K562 (cell line): ENCODE data around the gene LY6G5B. TPM values are rescaled to one million over a fixed set of nuclear protein-coding genes. Genes with fewer than 3 reads are reported as not detected.

ENCODE experiments used
- ATAC-seq: fragments of 200-7000 bp; cut with Tn5 transposase; 3 replicates; pipeline ENCODE4 v1.9.1; 2020; ENCODE audit warnings: moderate library complexity
- BruUV-seq: library from RNA; stranded (reverse); fragments of 400-500 nt; replicated peaks from 2 replicates; lab custom pipeline; 2021; lab: Mats Ljungman, UMichigan
- CTCF ChIA-PET: fragments of 300-600 bp; formaldehyde crosslinking; extraction: SDS; loops from one replicate; lab custom pipeline; 2021; ENCODE audit warnings: low intra/inter-chr PET ratio; lab: Yijun Ruan, JAX
- POLR2A ChIA-PET: fragments of 300-600, 350-650 bp; sonication (Branson Sonifier 250); formaldehyde crosslinking; extraction: SDS; loops from one replicate; lab custom pipeline; 2021; ENCODE audit warnings: antibody characterized with exemption, inconsistent platforms; lab: Yijun Ruan, JAX
- DNase-seq, 4 experiments: peaks; one replicate each; pipeline versions ENCODE4 v3.0.0 to v3.0.0-alpha.2; 2011 to 2018; ENCODE audit warnings: low spot score in 3 of 4, mixed read lengths in 3 of 4; ENCODE audit errors: extremely low read depth in 1 of 4
- FAIRE-seq: peaks from 2 replicates; lab custom pipeline; 2011; peaks lifted over from hg19 to GRCh38; lab: Jason Lieb, UNC
- H2AFZ ChIP-seq: 2 replicates; pipeline ENCODE4 v1.6.0; 2011; ENCODE audit warnings: low read depth, low read length, control low read depth, inconsistent platforms
- H3K27ac ChIP-seq: fragments of 200-600 bp; 3 replicates; pipeline ENCODE4 v1.8.0; 2011; ENCODE audit warnings: low read depth, mild to moderate bottlenecking, control low read depth, inconsistent platforms, low read length, moderate library complexity, mixed read lengths; ENCODE audit errors: extremely low read depth
- H3K27me3 ChIP-seq, 2 experiments: fragments of 300-600 bp in 1 of 2; 2 replicates in 1 of 2; 3 replicates in 1 of 2; pipeline versions ENCODE4 v1.6.0 to v1.8.0; 2011; ENCODE audit warnings: inconsistent platforms in 2 of 2, low read length in 2 of 2, mild to moderate bottlenecking in 1 of 2, mixed read lengths in 1 of 2, moderate library complexity in 1 of 2; ENCODE audit not compliant: control insufficient read depth in 2 of 2, insufficient read depth in 2 of 2
- H3K36me3 ChIP-seq: fragments of 300-600 bp; 3 replicates; pipeline ENCODE4 v1.8.0; 2011; ENCODE audit warnings: mild to moderate bottlenecking, low read length, inconsistent platforms; ENCODE audit not compliant: control insufficient read depth, insufficient read depth
- H3K4me1 ChIP-seq, 2 experiments: fragments of 200-600 bp in 1 of 2; replicated peaks in 1 of 2; 2 replicates in 1 of 2; 3 replicates in 1 of 2; pipeline versions ENCODE4 v1.5.1 to v1.8.0; 2011; ENCODE audit warnings: inconsistent platforms in 2 of 2, low read length in 2 of 2, mild to moderate bottlenecking in 1 of 2, mixed read lengths in 1 of 2, moderate library complexity in 1 of 2; ENCODE audit not compliant: control insufficient read depth in 2 of 2, insufficient read depth in 2 of 2
- H3K4me2 ChIP-seq: 2 replicates; pipeline ENCODE4 v1.6.1; 2011; ENCODE audit warnings: low read length, control low read depth, inconsistent platforms, mixed read lengths; ENCODE audit not compliant: insufficient read depth
- H3K4me3 ChIP-seq: fragments of 200-600 bp; sonication (generic), shearing (Covaris generic); 2 replicates; pipeline ENCODE4 v1.5.1; 2016; ENCODE audit warnings: control low read depth, inconsistent platforms
- H3K79me2 ChIP-seq: fragments of 200-600 bp; 3 replicates; pipeline ENCODE4 v1.8.0; 2011; ENCODE audit warnings: low read length, inconsistent platforms; ENCODE audit not compliant: control insufficient read depth, insufficient read depth
- H3K9ac ChIP-seq, 2 experiments: 2 replicates each; pipeline versions ENCODE4 v1.6.0 to v1.6.1; 2011; ENCODE audit warnings: low read depth in 2 of 2, low read length in 2 of 2, control low read depth in 1 of 2, inconsistent platforms in 1 of 2, mild to moderate bottlenecking in 1 of 2, mixed read lengths in 1 of 2; ENCODE audit not compliant: insufficient read depth in 1 of 2
- H3K9me1 ChIP-seq: one replicate; pipeline ENCODE4 v1.6.0; 2011; ENCODE audit warnings: inconsistent platforms, mild to moderate bottlenecking, low read length, moderate library complexity; ENCODE audit not compliant: control insufficient read depth, insufficient read depth
- H3K9me3 ChIP-seq: replicated peaks from 2 replicates; pipeline ENCODE4 v1.5.1; 2011; ENCODE audit warnings: low read depth, low read length, inconsistent platforms; ENCODE audit not compliant: control insufficient read depth, insufficient read depth
- H4K20me1 ChIP-seq: replicated peaks from 2 replicates; pipeline ENCODE4 v1.6.1; 2011; ENCODE audit warnings: low read length, inconsistent platforms, mixed read lengths; ENCODE audit not compliant: control insufficient read depth, insufficient read depth
- BCL6 ChIP-seq: fragments of 250-450 bp; sonication (Bioruptor Pico); IDR thresholded peaks from 2 replicates; pipeline ENCODE4 v1.4.0; 2020
- CBFA2T3 ChIP-seq: fragments of 450-650 bp; IDR thresholded peaks from 2 replicates; pipeline ENCODE4 v1.6.1; 2017
- CHD1 ChIP-seq: fragments of 200-600 bp; sonication (generic); IDR thresholded peaks from one replicate; pipeline ENCODE4 v1.6.1; 2012; ENCODE audit warnings: mild to moderate bottlenecking, moderate library complexity, low read length, inconsistent platforms
- DDX20 ChIP-seq: fragments of 450-650 bp; IDR thresholded peaks from 2 replicates; pipeline ENCODE4 v1.6.1; 2016; ENCODE audit warnings: missing genetic modification characterization, low read depth, mild to moderate bottlenecking, missing compliant biosample characterization, moderate library complexity
- HNRNPLL ChIP-seq: fragments of 200-400 bp; formaldehyde crosslinking; IDR thresholded peaks from 2 replicates; pipeline ENCODE4 v1.6.1; 2017; ENCODE audit warnings: low read length, low read depth, mild to moderate bottlenecking; ENCODE audit not compliant: poor library complexity, severe bottlenecking
- MYC ChIP-seq, 2 experiments: fragments of 250-450 bp in 1 of 2; sonication (Bioruptor Pico) in 1 of 2; IDR thresholded peaks; 2 replicates each; pipeline versions ENCODE4 v1.5.1 to v1.6.1; 2012 to 2021; ENCODE audit warnings: low read depth in 2 of 2, borderline replicate concordance in 1 of 2, improper control_type of control experiment in 1 of 2, low read length in 1 of 2, mild to moderate bottlenecking in 1 of 2, moderate library complexity in 1 of 2
- NCOA2 ChIP-seq, 2 experiments: fragments of 450-650 bp; IDR thresholded peaks; 2 replicates each; pipeline ENCODE4 v1.6.1; 2018; ENCODE audit warnings: mild to moderate bottlenecking in 2 of 2, moderate library complexity in 1 of 2; ENCODE audit not compliant: partially characterized antibody in 2 of 2
- NFIX ChIP-seq: fragments of 250-450 bp; sonication (Bioruptor Pico); IDR thresholded peaks from 2 replicates; pipeline ENCODE4 v1.4.0; 2020; ENCODE audit warnings: low read depth, mild to moderate bottlenecking, moderate library complexity
- PCBP2 ChIP-seq: fragments of 200-400 bp; formaldehyde crosslinking; IDR thresholded peaks from 2 replicates; pipeline ENCODE4 v1.6.1; 2018; ENCODE audit warnings: low read length, low read depth, mild to moderate bottlenecking, moderate library complexity; ENCODE audit not compliant: poor library complexity, severe bottlenecking
- PPARD ChIP-seq: fragments of 250-450 bp; sonication (Bioruptor Pico); IDR thresholded peaks from 2 replicates; pipeline ENCODE4 v1.8.0; 2022; ENCODE audit warnings: inconsistent platforms, mild to moderate bottlenecking, moderate library complexity
- RNF2 ChIP-seq: sonication (generic); IDR thresholded peaks from 2 replicates; pipeline ENCODE4 v1.6.1; 2016
- RUNX1 ChIP-seq: sonication (generic); IDR thresholded peaks from 2 replicates; pipeline ENCODE4 v1.6.1; 2016; ENCODE audit warnings: antibody characterized with exemption, low read depth
- SETDB1 ChIP-seq: IDR thresholded peaks from one replicate; pipeline ENCODE4 v1.6.1; 2012; ENCODE audit warnings: low read length, control low read depth, inconsistent platforms
- XRCC5 ChIP-seq: fragments of 200-400 bp; formaldehyde crosslinking; IDR thresholded peaks from 2 replicates; pipeline ENCODE4 v1.6.1; 2017; ENCODE audit warnings: low read depth, mild to moderate bottlenecking, low read length
- ZKSCAN8 ChIP-seq: fragments of 200-800 bp; sonication (Bioruptor generic); IDR thresholded peaks from 2 replicates; pipeline ENCODE4 v1.6.1; 2016; ENCODE audit warnings: missing genetic modification characterization, missing compliant biosample characterization
- ZNF184 ChIP-seq: sonication (generic); formaldehyde crosslinking; IDR thresholded peaks from 2 replicates; pipeline ENCODE4 v1.5.0; 2020; ENCODE audit warnings: missing genetic modification reagents
- ZNF3 ChIP-seq: fragments of 250-450 bp; sonication (Bioruptor Pico); IDR thresholded peaks from 2 replicates; pipeline ENCODE4 v1.5.0; 2021; ENCODE audit warnings: mild to moderate bottlenecking, moderate library complexity
- WGBS: fragments of 100-300 bp; shearing (Covaris generic); methylation state at CpG from one replicate; pipeline ENCODE4 v1.1.6; 2016; ENCODE audit warnings: low coverage, mixed read lengths; ENCODE audit not compliant: insufficient coverage; ENCODE audit errors: missing lambda C conversion rate; 5-methylcytosine and 5-hydroxymethylcytosine counted together
- in situ Hi-C: fragments of 300-500 bp; cut with MboI; formaldehyde crosslinking; loops from 4 replicates; pipeline ENCODE4 v1.15.0; 2018; ENCODE audit warnings: inconsistent platforms, mixed read lengths
- intact Hi-C: fragments of 100-400 bp; cut with micrococcal nuclease; formaldehyde crosslinking; loops from 2 replicates; pipeline ENCODE4 v1.14.2; 2022
- polyA plus RNA-seq, 8 experiments: library from polyadenylated mRNA; depleted of rRNA in 4 of 8; stranded (reverse) in 5 of 8; unstranded in 3 of 8; fragments of >200 nt; fragmentation: Nextera tagmentation in 2 of 8; fragmentation: Illumina TruSeq in 1 of 8; extraction: Ambion mirVana in 2 of 8; extraction: Trizol in 1 of 8; gene quantifications; 2 replicates each; pipeline versions ENCODE4 v1.2.1 to v1.2.3, GENCODE V29; 2011 to 2014; ENCODE audit warnings: inconsistent platforms in 1 of 8, missing spikeins in 1 of 8
- total RNA-seq, 7 experiments: library from RNA; depleted of rRNA in 6 of 7; stranded (reverse); fragments of >200 nt in 6 of 7; fragmentation: Illumina TruSeq in 2 of 7; extraction: Trizol in 2 of 7; gene quantifications; 2 replicates each; pipeline versions ENCODE4 v1.2.1 to v1.2.3, GENCODE V29; 2011 to 2021; ENCODE audit warnings: low replicate concordance in 1 of 7
- TF ChIP-seq, protein P1 (sequence below): IDR thresholded peaks from 2 replicates; pipeline ENCODE4 v1.6.1; 2011; ENCODE audit warnings: borderline replicate concordance, low read depth, mild to moderate bottlenecking, moderate library complexity, low read length; ENCODE audit not compliant: insufficient read depth, poor library complexity, severe bottlenecking

LY6G5B gene
- total and polyA plus RNA-seq, 9 of the 15 experiments (the other 6 are each of a cell fraction or from before 2014, with no cell fraction given) = 6.0 to 27.0 (median 7.5) TPM

DNA sequence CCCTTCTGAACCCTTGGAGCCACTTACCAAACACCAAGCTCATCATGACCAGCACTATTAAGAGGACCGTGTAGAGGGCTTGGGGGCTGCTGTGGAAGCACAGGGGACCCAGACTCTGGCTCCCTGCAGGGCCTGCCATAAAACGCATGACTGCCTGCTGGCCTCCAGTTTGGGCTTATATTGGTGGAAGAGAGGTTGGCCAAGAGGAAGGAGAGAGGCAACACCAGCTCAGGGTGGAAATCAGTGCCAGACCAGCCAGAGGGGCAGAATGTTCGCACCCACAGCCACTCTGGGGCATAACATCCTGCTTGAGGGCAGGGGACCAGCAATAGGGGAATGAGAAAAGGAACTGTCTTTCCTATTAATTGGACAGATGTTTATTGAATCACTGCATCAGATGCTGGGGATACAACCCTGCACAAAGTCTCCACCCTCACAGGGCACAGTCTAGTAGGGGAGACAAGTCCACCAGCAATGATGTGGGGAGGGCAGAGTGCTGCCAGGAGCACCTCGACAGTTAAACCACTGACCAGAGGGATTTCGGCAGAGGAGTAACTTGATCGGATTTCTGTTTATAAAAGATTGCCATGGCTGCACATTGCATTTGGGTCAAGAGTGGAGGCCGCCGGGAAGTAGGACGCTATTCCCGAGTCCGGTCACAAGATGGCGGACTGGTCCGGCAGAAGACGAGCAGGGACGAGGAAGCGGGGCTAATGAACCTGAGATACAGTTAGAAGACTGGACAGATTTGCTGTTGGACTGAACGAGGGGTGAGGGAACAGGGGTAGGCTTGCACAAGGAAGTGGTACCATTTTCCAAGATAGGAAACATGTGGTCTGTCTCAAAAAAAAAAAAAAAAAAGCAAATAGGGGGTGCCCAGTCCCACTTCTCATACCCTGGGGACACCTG, 10.7 kb downstream of the LY6G5B start, which contains the start of gene LY6G5C (continued):
- TF ChIP-seq, protein P1, sequence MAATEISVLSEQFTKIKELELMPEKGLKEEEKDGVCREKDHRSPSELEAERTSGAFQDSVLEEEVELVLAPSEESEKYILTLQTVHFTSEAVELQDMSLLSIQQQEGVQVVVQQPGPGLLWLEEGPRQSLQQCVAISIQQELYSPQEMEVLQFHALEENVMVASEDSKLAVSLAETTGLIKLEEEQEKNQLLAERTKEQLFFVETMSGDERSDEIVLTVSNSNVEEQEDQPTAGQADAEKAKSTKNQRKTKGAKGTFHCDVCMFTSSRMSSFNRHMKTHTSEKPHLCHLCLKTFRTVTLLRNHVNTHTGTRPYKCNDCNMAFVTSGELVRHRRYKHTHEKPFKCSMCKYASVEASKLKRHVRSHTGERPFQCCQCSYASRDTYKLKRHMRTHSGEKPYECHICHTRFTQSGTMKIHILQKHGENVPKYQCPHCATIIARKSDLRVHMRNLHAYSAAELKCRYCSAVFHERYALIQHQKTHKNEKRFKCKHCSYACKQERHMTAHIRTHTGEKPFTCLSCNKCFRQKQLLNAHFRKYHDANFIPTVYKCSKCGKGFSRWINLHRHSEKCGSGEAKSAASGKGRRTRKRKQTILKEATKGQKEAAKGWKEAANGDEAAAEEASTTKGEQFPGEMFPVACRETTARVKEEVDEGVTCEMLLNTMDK = no peak
- TF ChIP-seq ZNF184 (CRISPR knock-in tag) = no peak
- TF ChIP-seq DDX20 (tag) = no peak
- 0 out of 2 replicates have a peak, but pooled peaks have one; percentile 55 for TF ChIP-seq XRCC5

DNA sequence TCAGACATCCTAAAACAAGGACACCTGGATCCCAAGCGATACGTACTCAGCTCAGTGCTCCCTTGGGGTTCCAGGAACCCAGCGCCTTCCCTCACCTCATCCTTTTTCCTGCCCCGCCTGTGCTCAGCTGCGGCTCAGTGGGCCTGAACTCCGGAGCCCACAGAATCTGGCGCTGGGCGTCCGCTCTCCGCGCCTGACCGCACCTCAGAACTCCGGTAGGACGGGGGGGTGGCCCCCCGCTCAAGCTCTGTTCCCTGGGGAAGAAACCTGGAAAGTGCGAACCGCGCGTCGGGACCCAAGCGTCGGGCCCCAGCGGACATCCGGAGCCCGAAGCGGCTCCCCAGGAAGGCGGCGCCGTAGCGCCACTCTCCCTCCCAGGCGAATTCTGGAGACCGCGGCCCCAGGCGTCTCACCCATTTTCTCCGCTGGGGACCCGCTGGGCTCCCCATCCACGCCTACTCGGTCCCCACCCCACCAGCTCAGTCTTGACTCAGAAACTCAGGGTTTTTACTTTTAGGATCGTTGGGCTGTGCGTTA, 11.4 kb downstream of the LY6G5B start:
- no peak for ATAC-seq
- H2AFZ ChIP-seq = no peak overlapping the region
- no peaks in the 10 kb centered on the region for H4K20me1 ChIP-seq
- no TSS peak for BruUV-seq
- intact Hi-C loops (loop anchor here (2.0 kb wide), 2 partner anchors 134 to 182 kb away; partner anchors contain the start of genes ATP6V1G2, NEU1 and NFKBIL1), in situ Hi-C loops (no loop called here)
- H3K27me3 ChIP-seq = no peaks in the 10 kb centered on the region
- ChIA-PET CTCF (interaction anchor here (0.6 to 3.0 kb wide), 10 partner anchors 37 to 1140 kb away, joined by 3 to 35 read pairs (median 4); partner anchors contain the start of gene NEU1), POLR2A (interaction anchor here (1.4 kb wide), 1 partner anchor 11 kb away, joined by 7 read pairs; no protein-coding TSS in a partner anchor)
- FAIRE-seq = no peak
- peak in 1 of 4 experiments; percentile 62 for DNase-seq
- no peak overlapping the region for H3K27ac ChIP-seq
- H3K4me3 ChIP-seq = no peak overlapping the region
- no peak overlapping the region for H3K9ac ChIP-seq
- no peaks in the 10 kb centered on the region for H3K9me1 ChIP-seq
- H3K4me2 ChIP-seq = no peak overlapping the region
- H3K4me1 ChIP-seq = peaks cover 11 to 25% of the 10 kb centered on the region in 2 experiments
- H3K36me3 ChIP-seq = peaks cover 13% of the 10 kb centered on the region; the same call in 2 of the 3 replicates
- 83% methylated on average over 28 of the region's 40 CpGs for WGBS
- H3K9me3 ChIP-seq = no peaks in the 10 kb centered on the region
- H3K79me2 ChIP-seq = no peaks in the 10 kb centered on the region; the same call in 2 of the 3 replicates
- no peak for TF ChIP-seq CHD1
- no peak for TF ChIP-seq PCBP2
- TF ChIP-seq RNF2 = no peak
- TF ChIP-seq NCOA2 (IDR thresholded peaks at IDR 0.05; ENCODE audit: partially characterized antibody in 2 of 2) = no peak
- no peak for TF ChIP-seq BCL6 (CRISPR knock-in tag)
- no peak for TF ChIP-seq RUNX1
- no peak for TF ChIP-seq CBFA2T3
- TF ChIP-seq NFIX (CRISPR knock-in tag) = no peak
- TF ChIP-seq SETDB1 = no peak
- TF ChIP-seq HNRNPLL = no peak
- TF ChIP-seq ZNF3 (CRISPR knock-in tag) = no peak
- TF ChIP-seq MYC (IDR thresholded peaks at IDR 0.05; ENCODE audit: low read depth, low read length) = no peak
- no peak for TF ChIP-seq MYC (CRISPR knock-in tag; IDR thresholded peaks at IDR 0.05; ENCODE audit: borderline replicate concordance, low read depth)
- no peak for TF ChIP-seq ZKSCAN8 (CRISPR knock-in tag)
- TF ChIP-seq PPARD (CRISPR knock-in tag) = no peak
